HEK293 (cell line): ENCODE measurements around the gene CMTM4.

Experiments used
- BCL11B ChIP-seq: fragments of 450-650 bp; formaldehyde crosslinking; IDR thresholded peaks from 2 replicates; pipeline ENCODE4 v1.5.1; 2016; ENCODE audit warnings: low read depth, missing biosample characterization, missing genetic modification characterization
- INSM2 ChIP-seq: fragments of 450-650 bp; formaldehyde crosslinking; IDR thresholded peaks from 2 replicates; pipeline ENCODE4 v1.5.1; 2016; ENCODE audit warnings: missing biosample characterization, missing genetic modification characterization
- PRDM1 ChIP-seq: fragments of 450-650 bp; formaldehyde crosslinking; IDR thresholded peaks from 2 replicates; pipeline ENCODE4; 2016; ENCODE audit warnings: missing biosample characterization, missing genetic modification characterization
- ZBTB1 ChIP-seq: fragments of 450-650 bp; formaldehyde crosslinking; IDR thresholded peaks from 2 replicates; pipeline ENCODE4 v1.5.1; 2016; ENCODE audit warnings: missing biosample characterization, missing genetic modification characterization
- ZBTB7A ChIP-seq: fragments of 450-650 bp; formaldehyde crosslinking; IDR thresholded peaks from 2 replicates; pipeline ENCODE4 v1.5.1; 2016; ENCODE audit warnings: low read depth, missing biosample characterization, missing genetic modification characterization
- ZFP69B ChIP-seq: fragments of 450-650 bp; formaldehyde crosslinking; IDR thresholded peaks from 2 replicates; pipeline ENCODE4 v1.5.1; 2016; ENCODE audit warnings: missing biosample characterization, missing genetic modification characterization
- ZNF121 ChIP-seq: fragments of 450-650 bp; formaldehyde crosslinking; IDR thresholded peaks from 2 replicates; pipeline ENCODE4 v1.5.1; 2016; ENCODE audit warnings: missing biosample characterization, missing genetic modification characterization
- ZNF140 ChIP-seq: fragments of 450-650 bp; formaldehyde crosslinking; IDR thresholded peaks from 2 replicates; pipeline ENCODE4 v1.5.1; 2016; ENCODE audit warnings: missing biosample characterization, missing genetic modification characterization
- ZNF335 ChIP-seq: fragments of 450-650 bp; formaldehyde crosslinking; conservative IDR thresholded peaks from 2 replicates; pipeline ENCODE4 v1.5.1; 2016; ENCODE audit warnings: missing biosample characterization, missing genetic modification characterization
- ZNF37A ChIP-seq: fragments of 450-650 bp; IDR thresholded peaks from 2 replicates; pipeline ENCODE4 v1.5.1; 2018; ENCODE audit warnings: missing biosample characterization, missing genetic modification characterization
- ZNF473 ChIP-seq: fragments of 450-650 bp; formaldehyde crosslinking; IDR thresholded peaks from 2 replicates; pipeline ENCODE4 v1.5.1; 2017; ENCODE audit warnings: missing biosample characterization, missing genetic modification characterization
- ZNF544 ChIP-seq: fragments of 450-650 bp; formaldehyde crosslinking; IDR thresholded peaks from 2 replicates; pipeline ENCODE4 v1.5.0; 2017; ENCODE audit warnings: missing biosample characterization, missing genetic modification characterization
- ZNF548 ChIP-seq: fragments of 450-650 bp; formaldehyde crosslinking; IDR thresholded peaks from 2 replicates; pipeline ENCODE4 v1.5.1; 2016; ENCODE audit warnings: missing biosample characterization, missing genetic modification characterization
- ZNF555 ChIP-seq: fragments of 450-650 bp; formaldehyde crosslinking; conservative IDR thresholded peaks from 2 replicates; pipeline ENCODE4 v1.5.1; 2017; ENCODE audit warnings: missing biosample characterization, mild to moderate bottlenecking, missing genetic modification characterization, inconsistent platforms
- ZNF624 ChIP-seq: fragments of 450-650 bp; formaldehyde crosslinking; IDR thresholded peaks from 2 replicates; pipeline ENCODE4 v1.5.1; 2017; ENCODE audit warnings: missing biosample characterization, missing genetic modification characterization
- ZNF670 ChIP-seq: fragments of 450-650 bp; formaldehyde crosslinking; IDR thresholded peaks from 2 replicates; pipeline ENCODE4 v1.5.1; 2016; ENCODE audit warnings: missing biosample characterization, missing genetic modification characterization, low read depth
- ZNF843 ChIP-seq: fragments of 450-650 bp; formaldehyde crosslinking; IDR thresholded peaks from 2 replicates; pipeline ENCODE4 v1.5.1; 2016; ENCODE audit warnings: missing biosample characterization, missing genetic modification characterization
- ZSCAN16 ChIP-seq: fragments of 450-650 bp; formaldehyde crosslinking; IDR thresholded peaks from 2 replicates; pipeline ENCODE4 v1.5.1; 2016; ENCODE audit warnings: missing biosample characterization, missing genetic modification characterization
- TF ChIP-seq, protein P1 (sequence below): fragments of 450-650 bp; formaldehyde crosslinking; conservative IDR thresholded peaks from 2 replicates; pipeline ENCODE4 v1.5.1; 2016; ENCODE audit warnings: low read depth, missing biosample characterization, missing genetic modification characterization
- TF ChIP-seq, protein P2 (sequence below): fragments of 450-650 bp; IDR thresholded peaks from 2 replicates; pipeline ENCODE4 v1.5.1; 2018; ENCODE audit warnings: missing biosample characterization, mild to moderate bottlenecking, missing genetic modification characterization
- TF ChIP-seq, protein P3 (sequence below): fragments of 450-650 bp; formaldehyde crosslinking; IDR thresholded peaks from 2 replicates; pipeline ENCODE4 v1.5.1; 2017; ENCODE audit warnings: missing biosample characterization, missing genetic modification characterization
- TF ChIP-seq, protein P4 (sequence below): fragments of 450-650 bp; formaldehyde crosslinking; IDR thresholded peaks from 2 replicates; pipeline ENCODE4 v1.5.1; 2017; ENCODE audit warnings: missing biosample characterization, missing genetic modification characterization
- TF ChIP-seq, protein P5 (sequence below): fragments of 450-650 bp; IDR thresholded peaks from 2 replicates; pipeline ENCODE4 v1.5.1; 2018; ENCODE audit warnings: missing biosample characterization, missing genetic modification characterization
- TF ChIP-seq, protein P6 (sequence below): fragments of 450-650 bp; formaldehyde crosslinking; IDR thresholded peaks from 2 replicates; pipeline ENCODE4 v1.5.1; 2016; ENCODE audit warnings: missing biosample characterization, missing genetic modification characterization

The CMTM4 gene

DNA sequence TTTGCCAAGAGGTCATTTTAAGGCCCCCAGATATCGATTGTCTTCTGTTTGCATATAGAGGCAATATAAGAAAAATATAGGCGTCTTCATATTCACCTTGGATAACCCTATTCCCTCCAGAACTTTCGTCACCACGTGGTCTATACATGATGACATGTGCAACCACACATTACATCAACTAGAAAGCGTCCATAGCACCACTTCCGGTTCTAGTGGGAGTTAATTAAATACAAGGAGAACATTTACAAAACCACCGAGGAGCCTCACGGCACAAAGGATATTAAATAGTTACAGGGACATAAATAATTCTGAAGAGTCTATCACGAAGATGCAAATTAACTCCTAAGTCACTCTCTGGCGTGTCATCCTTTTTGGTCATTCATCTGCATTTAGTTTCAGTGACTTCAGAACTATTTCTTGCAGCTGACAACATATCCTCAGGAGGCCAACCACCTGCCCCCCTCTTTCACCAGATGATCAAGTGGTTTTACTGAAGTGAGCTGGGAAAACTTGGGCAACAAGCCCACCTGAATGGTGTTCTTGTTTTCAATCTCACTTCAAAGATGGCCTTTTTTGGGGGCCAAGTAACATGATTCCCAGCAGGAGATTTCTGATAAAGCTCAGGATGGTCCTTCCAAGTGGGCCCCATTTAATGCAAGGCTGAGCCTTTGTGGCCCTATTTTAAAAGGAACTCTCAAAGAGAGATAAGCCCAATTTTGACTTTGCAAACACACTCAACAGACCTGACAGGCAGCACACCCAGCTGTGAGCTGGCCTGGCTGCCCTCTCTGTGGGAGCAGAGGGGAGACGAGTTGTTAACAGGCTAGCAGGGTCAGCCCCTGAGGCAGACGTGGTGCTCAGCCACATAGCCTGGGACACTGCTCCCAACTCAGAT, 76.8 kb downstream of the CMTM4 start (continued):
- TF ChIP-seq ZNF544 (tag by site-specific recombination) (no peak), ZNF140 (tag by site-specific recombination) (no peak), ZNF37A (tag by site-specific recombination) (no peak), ZNF121 (tag by site-specific recombination) (no peak), BCL11B (no peak), ZFP69B (tag by site-specific recombination) (peak; percentile 85), ZNF548 (tag by site-specific recombination) (no peak), ZBTB7A (no peak), ZNF624 (tag by site-specific recombination) (no peak), ZSCAN16 (tag by site-specific recombination) (no peak), ZNF843 (tag by site-specific recombination) (0 out of 2 replicates have a peak, but pooled peaks have one; percentile 37), ZNF473 (tag by site-specific recombination) (no peak), PRDM1 (tag by site-specific recombination) (no peak), ZNF670 (tag by site-specific recombination) (no peak), ZNF335 (tag by site-specific recombination) (peak; percentile 76), ZNF555 (no peak), ZBTB1 (no peak), INSM2 (0 out of 2 replicates have a peak, but pooled peaks have one; percentile 20)
- TF ChIP-seq, protein P1, sequence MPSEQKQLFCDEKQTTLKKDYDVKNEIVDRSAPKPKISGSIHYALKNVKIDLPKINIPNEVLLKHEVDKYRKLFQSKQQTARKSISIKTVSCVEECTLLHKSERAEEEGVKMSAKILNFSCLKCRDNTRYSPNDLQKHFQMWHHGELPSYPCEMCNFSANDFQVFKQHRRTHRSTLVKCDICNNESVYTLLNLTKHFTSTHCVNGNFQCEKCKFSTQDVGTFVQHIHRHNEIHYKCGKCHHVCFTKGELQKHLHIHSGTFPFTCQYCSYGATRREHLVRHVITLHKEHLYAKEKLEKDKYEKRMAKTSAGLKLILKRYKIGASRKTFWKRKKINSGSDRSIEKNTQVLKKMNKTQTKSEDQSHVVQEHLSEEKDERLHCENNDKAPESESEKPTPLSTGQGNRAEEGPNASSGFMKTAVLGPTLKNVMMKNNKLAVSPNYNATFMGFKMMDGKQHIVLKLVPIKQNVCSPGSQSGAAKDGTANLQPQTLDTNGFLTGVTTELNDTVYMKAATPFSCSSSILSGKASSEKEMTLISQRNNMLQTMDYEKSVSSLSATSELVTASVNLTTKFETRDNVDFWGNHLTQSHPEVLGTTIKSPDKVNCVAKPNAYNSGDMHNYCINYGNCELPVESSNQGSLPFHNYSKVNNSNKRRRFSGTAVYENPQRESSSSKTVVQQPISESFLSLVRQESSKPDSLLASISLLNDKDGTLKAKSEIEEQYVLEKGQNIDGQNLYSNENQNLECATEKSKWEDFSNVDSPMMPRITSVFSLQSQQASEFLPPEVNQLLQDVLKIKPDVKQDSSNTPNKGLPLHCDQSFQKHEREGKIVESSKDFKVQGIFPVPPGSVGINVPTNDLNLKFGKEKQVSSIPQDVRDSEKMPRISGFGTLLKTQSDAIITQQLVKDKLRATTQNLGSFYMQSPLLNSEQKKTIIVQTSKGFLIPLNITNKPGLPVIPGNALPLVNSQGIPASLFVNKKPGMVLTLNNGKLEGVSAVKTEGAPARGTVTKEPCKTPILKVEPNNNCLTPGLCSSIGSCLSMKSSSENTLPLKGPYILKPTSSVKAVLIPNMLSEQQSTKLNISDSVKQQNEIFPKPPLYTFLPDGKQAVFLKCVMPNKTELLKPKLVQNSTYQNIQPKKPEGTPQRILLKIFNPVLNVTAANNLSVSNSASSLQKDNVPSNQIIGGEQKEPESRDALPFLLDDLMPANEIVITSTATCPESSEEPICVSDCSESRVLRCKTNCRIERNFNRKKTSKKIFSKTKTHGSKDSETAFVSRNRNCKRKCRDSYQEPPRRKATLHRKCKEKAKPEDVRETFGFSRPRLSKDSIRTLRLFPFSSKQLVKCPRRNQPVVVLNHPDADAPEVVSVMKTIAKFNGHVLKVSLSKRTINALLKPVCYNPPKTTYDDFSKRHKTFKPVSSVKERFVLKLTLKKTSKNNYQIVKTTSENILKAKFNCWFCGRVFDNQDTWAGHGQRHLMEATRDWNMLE (tag by site-specific recombination), result peak; percentile 59
- TF ChIP-seq, protein P2, sequence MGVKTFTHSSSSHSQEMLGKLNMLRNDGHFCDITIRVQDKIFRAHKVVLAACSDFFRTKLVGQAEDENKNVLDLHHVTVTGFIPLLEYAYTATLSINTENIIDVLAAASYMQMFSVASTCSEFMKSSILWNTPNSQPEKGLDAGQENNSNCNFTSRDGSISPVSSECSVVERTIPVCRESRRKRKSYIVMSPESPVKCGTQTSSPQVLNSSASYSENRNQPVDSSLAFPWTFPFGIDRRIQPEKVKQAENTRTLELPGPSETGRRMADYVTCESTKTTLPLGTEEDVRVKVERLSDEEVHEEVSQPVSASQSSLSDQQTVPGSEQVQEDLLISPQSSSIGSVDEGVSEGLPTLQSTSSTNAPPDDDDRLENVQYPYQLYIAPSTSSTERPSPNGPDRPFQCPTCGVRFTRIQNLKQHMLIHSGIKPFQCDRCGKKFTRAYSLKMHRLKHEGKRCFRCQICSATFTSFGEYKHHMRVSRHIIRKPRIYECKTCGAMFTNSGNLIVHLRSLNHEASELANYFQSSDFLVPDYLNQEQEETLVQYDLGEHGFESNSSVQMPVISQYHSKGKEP (tag by site-specific recombination), result peak; percentile 40; the same call in 1 of the 2 replicates
- TF ChIP-seq, protein P3, sequence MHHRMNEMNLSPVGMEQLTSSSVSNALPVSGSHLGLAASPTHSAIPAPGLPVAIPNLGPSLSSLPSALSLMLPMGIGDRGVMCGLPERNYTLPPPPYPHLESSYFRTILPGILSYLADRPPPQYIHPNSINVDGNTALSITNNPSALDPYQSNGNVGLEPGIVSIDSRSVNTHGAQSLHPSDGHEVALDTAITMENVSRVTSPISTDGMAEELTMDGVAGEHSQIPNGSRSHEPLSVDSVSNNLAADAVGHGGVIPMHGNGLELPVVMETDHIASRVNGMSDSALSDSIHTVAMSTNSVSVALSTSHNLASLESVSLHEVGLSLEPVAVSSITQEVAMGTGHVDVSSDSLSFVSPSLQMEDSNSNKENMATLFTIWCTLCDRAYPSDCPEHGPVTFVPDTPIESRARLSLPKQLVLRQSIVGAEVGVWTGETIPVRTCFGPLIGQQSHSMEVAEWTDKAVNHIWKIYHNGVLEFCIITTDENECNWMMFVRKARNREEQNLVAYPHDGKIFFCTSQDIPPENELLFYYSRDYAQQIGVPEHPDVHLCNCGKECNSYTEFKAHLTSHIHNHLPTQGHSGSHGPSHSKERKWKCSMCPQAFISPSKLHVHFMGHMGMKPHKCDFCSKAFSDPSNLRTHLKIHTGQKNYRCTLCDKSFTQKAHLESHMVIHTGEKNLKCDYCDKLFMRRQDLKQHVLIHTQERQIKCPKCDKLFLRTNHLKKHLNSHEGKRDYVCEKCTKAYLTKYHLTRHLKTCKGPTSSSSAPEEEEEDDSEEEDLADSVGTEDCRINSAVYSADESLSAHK (tag by site-specific recombination), result 0 out of 2 replicates have a peak, but pooled peaks have one; percentile 23
- TF ChIP-seq, protein P4, sequence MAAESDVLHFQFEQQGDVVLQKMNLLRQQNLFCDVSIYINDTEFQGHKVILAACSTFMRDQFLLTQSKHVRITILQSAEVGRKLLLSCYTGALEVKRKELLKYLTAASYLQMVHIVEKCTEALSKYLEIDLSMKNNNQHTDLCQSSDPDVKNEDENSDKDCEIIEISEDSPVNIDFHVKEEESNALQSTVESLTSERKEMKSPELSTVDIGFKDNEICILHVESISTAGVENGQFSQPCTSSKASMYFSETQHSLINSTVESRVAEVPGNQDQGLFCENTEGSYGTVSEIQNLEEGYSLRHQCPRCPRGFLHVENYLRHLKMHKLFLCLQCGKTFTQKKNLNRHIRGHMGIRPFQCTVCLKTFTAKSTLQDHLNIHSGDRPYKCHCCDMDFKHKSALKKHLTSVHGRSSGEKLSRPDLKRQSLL (tag by site-specific recombination), result no peak
- TF ChIP-seq, protein P5, sequence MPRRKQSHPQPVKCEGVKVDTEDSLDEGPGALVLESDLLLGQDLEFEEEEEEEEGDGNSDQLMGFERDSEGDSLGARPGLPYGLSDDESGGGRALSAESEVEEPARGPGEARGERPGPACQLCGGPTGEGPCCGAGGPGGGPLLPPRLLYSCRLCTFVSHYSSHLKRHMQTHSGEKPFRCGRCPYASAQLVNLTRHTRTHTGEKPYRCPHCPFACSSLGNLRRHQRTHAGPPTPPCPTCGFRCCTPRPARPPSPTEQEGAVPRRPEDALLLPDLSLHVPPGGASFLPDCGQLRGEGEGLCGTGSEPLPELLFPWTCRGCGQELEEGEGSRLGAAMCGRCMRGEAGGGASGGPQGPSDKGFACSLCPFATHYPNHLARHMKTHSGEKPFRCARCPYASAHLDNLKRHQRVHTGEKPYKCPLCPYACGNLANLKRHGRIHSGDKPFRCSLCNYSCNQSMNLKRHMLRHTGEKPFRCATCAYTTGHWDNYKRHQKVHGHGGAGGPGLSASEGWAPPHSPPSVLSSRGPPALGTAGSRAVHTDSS (tag by site-specific recombination), result no peak
- TF ChIP-seq, protein P6, sequence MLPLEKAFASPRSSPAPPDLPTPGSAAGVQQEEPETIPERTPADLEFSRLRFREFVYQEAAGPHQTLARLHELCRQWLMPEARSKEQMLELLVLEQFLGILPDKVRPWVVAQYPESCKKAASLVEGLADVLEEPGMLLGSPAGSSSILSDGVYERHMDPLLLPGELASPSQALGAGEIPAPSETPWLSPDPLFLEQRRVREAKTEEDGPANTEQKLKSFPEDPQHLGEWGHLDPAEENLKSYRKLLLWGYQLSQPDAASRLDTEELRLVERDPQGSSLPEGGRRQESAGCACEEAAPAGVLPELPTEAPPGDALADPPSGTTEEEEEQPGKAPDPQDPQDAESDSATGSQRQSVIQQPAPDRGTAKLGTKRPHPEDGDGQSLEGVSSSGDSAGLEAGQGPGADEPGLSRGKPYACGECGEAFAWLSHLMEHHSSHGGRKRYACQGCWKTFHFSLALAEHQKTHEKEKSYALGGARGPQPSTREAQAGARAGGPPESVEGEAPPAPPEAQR (tag by site-specific recombination), result no peak
